Tibial artery (tissue), 4 donors: ENCODE results near the gene HMX3.

Source experiments
- DNase-seq, 2 donors: peaks; one replicate each; pipeline ENCODE4 v3.0.0-alpha.2; 2019
- H3K27ac ChIP-seq, 2 donors: fragments of 200-600 bp; sonication (generic) in 1 of 2; 1 replicate in 1 of 2; 2 replicates in 1 of 2; pipeline ENCODE4 v1.5.1; 2018 to 2019; ENCODE audit warnings: mild to moderate bottlenecking in 1 of 2
- H3K27me3 ChIP-seq, 2 donors: fragments of 200-600 bp; sonication (generic) in 1 of 2; one replicate each; pipeline versions ENCODE4 v1.5.1 to v1.6.0; 2016 to 2019
- H3K36me3 ChIP-seq, 3 donors: fragments of 200-600 bp; sonication (generic) in 2 of 3; one replicate each; pipeline ENCODE4 v1.5.1; 2016 to 2019; ENCODE audit warnings: mild to moderate bottlenecking in 2 of 3
- H3K4me1 ChIP-seq, 4 donors: fragments of 200-600 bp; sonication (generic) in 2 of 4; 1 replicate in 3 of 4; 2 replicates in 1 of 4; pipeline ENCODE4 v1.5.1; 2016 to 2019
- H3K4me3 ChIP-seq, 2 donors: fragments of 200-600 bp; sonication (generic) in 1 of 2; 1 replicate in 1 of 2; 2 replicates in 1 of 2; pipeline ENCODE4 v1.5.1; 2018 to 2019; ENCODE audit warnings: mild to moderate bottlenecking in 2 of 2
- H3K9me3 ChIP-seq, 3 donors: fragments of 200-600 bp; sonication (generic) in 1 of 3; one replicate each; pipeline ENCODE4 v1.5.1; 2016 to 2019
- CTCF ChIP-seq, 2 experiments: fragments of 200-600 bp in 1 of 2; fragments of 450-650 bp in 1 of 2; IDR thresholded peaks; one replicate each; pipeline ENCODE4 v1.5.1; 2017 to 2019; ENCODE audit warnings: antibody characterized with exemption in 2 of 2, mild to moderate bottlenecking in 1 of 2, moderate library complexity in 1 of 2
- intact Hi-C: fragments of 100-400 bp; cut with DNase I; formaldehyde crosslinking; loops from one replicate; pipeline ENCODE4 v1.15.0; 2023; ENCODE audit warnings: low total_unique reads

HMX3 gene

GRCh38 chr10:123093489-123093888 is 42.3 kb upstream of the HMX3 start:
- TF ChIP-seq CTCF (IDR thresholded peaks at IDR 0.05), result no peak
- intact Hi-C loops, result no loop called here

GRCh38 chr10:123096452-123096851 is 39.3 kb upstream of the HMX3 start:
- intact Hi-C loops, result no loop called here
- no peak overlapping the region for H3K4me3 ChIP-seq
- H3K36me3 ChIP-seq, result no peaks in the 10 kb centered on the region
- peaks cover 0 to 27% of the 10 kb centered on the region in 2 donors for H3K27me3 ChIP-seq
- DNase-seq, result no peak
- no peaks in the 10 kb centered on the region for H3K9me3 ChIP-seq
- no peak overlapping the region for H3K27ac ChIP-seq
- no peaks in the 10 kb centered on the region for H3K4me1 ChIP-seq
- no peak for TF ChIP-seq CTCF (IDR thresholded peaks at IDR 0.05)

More at GRCh38 chr10:123093489-123093888, 42.3 kb upstream of the HMX3 start:
- Histone ChIP-seq H3K27me3 (peaks cover 0 to 26% of the 10 kb centered on the region in 2 donors), H3K9me3 (no peaks in the 10 kb centered on the region), H3K4me3 (no peak overlapping the region), H3K4me1 (no peaks in the 10 kb centered on the region), H3K27ac (no peak overlapping the region), H3K36me3 (no peaks in the 10 kb centered on the region)
- no peak for DNase-seq

- no peak for TF ChIP-seq CTCF (IDR thresholded peaks at IDR 0.05)
- Histone ChIP-seq H3K9me3 (no peaks in the 10 kb centered on the region), H3K27me3 (peaks cover 0 to 27% of the 10 kb centered on the region in 2 donors), H3K4me1 (no peaks in the 10 kb centered on the region), H3K4me3 (no peak overlapping the region), H3K27ac (no peak overlapping the region), H3K36me3 (no peaks in the 10 kb centered on the region)
- no peak for DNase-seq
- intact Hi-C loops, result no loop called here
Measured at GRCh38 chr10:123097039-123097438, 38.7 kb upstream of the HMX3 start.

GRCh38 chr10:123100030-123100762 is 35.6 kb upstream of the HMX3 start:
- Histone ChIP-seq H3K27me3 (peaks cover 0 to 25% of the 10 kb centered on the region in 2 donors), H3K4me3 (no peak overlapping the region), H3K9me3 (no peaks in the 10 kb centered on the region), H3K4me1 (no peaks in the 10 kb centered on the region), H3K36me3 (no peaks in the 10 kb centered on the region), H3K27ac (no peak overlapping the region)
- no peak for DNase-seq
- intact Hi-C loops, result no loop called here
- no peak for TF ChIP-seq CTCF (IDR thresholded peaks at IDR 0.05)

GRCh38 chr10:123101872-123102271 is 33.9 kb upstream of the HMX3 start:
- peaks cover 0 to 19% of the 10 kb centered on the region in 2 donors for H3K27me3 ChIP-seq
- intact Hi-C loops, result no loop called here
- DNase-seq, result no peak

More at GRCh38 chr10:123101872-123102271, 33.9 kb upstream of the HMX3 start:
- no peak overlapping the region for H3K27ac ChIP-seq
- TF ChIP-seq CTCF (IDR thresholded peaks at IDR 0.05), result no peak
- H3K4me3 ChIP-seq, result no peak overlapping the region
- H3K36me3 ChIP-seq, result no peaks in the 10 kb centered on the region
- H3K4me1 ChIP-seq, result no peaks in the 10 kb centered on the region
- no peaks in the 10 kb centered on the region for H3K9me3 ChIP-seq
